K562 (cell line): ENCODE measurements around the gene CACNA2D2. TPM values are rescaled to one million over a fixed set of nuclear protein-coding genes. Genes with fewer than 3 reads are reported as not detected.

Experiments
- ATAC-seq: fragments of 200-7000 bp; cut with Tn5 transposase; 3 replicates; pipeline ENCODE4 v1.9.1; 2020; ENCODE audit warnings: moderate library complexity
- BruUV-seq: library from RNA; stranded (reverse); fragments of 400-500 nt; replicated peaks from 2 replicates; lab custom pipeline; 2021; lab: Mats Ljungman, UMichigan
- CTCF ChIA-PET: fragments of 300-600 bp; formaldehyde crosslinking; extraction: SDS; loops from one replicate; lab custom pipeline; 2021; ENCODE audit warnings: low intra/inter-chr PET ratio; lab: Yijun Ruan, JAX
- POLR2A ChIA-PET: fragments of 300-600, 350-650 bp; sonication (Branson Sonifier 250); formaldehyde crosslinking; extraction: SDS; loops from one replicate; lab custom pipeline; 2021; ENCODE audit warnings: antibody characterized with exemption, inconsistent platforms; lab: Yijun Ruan, JAX
- DNase-seq, 4 experiments: peaks; one replicate each; pipeline versions ENCODE4 v3.0.0 to v3.0.0-alpha.2; 2011 to 2018; ENCODE audit warnings: low spot score in 3 of 4, mixed read lengths in 3 of 4; ENCODE audit errors: extremely low read depth in 1 of 4
- FAIRE-seq: peaks from 2 replicates; lab custom pipeline; 2011; peaks lifted over from hg19 to GRCh38; lab: Jason Lieb, UNC
- H2AFZ ChIP-seq: 2 replicates; pipeline ENCODE4 v1.6.0; 2011; ENCODE audit warnings: low read depth, low read length, control low read depth, inconsistent platforms
- H3K27ac ChIP-seq: fragments of 200-600 bp; 3 replicates; pipeline ENCODE4 v1.8.0; 2011; ENCODE audit warnings: low read depth, mild to moderate bottlenecking, control low read depth, inconsistent platforms, low read length, moderate library complexity, mixed read lengths; ENCODE audit errors: extremely low read depth
- H3K27me3 ChIP-seq, 2 experiments: fragments of 300-600 bp in 1 of 2; 2 replicates in 1 of 2; 3 replicates in 1 of 2; pipeline versions ENCODE4 v1.6.0 to v1.8.0; 2011; ENCODE audit warnings: inconsistent platforms in 2 of 2, low read length in 2 of 2, mild to moderate bottlenecking in 1 of 2, mixed read lengths in 1 of 2, moderate library complexity in 1 of 2; ENCODE audit not compliant: control insufficient read depth in 2 of 2, insufficient read depth in 2 of 2
- H3K36me3 ChIP-seq: fragments of 300-600 bp; 3 replicates; pipeline ENCODE4 v1.8.0; 2011; ENCODE audit warnings: mild to moderate bottlenecking, low read length, inconsistent platforms; ENCODE audit not compliant: control insufficient read depth, insufficient read depth
- H3K4me1 ChIP-seq, 2 experiments: fragments of 200-600 bp in 1 of 2; replicated peaks in 1 of 2; 2 replicates in 1 of 2; 3 replicates in 1 of 2; pipeline versions ENCODE4 v1.5.1 to v1.8.0; 2011; ENCODE audit warnings: inconsistent platforms in 2 of 2, low read length in 2 of 2, mild to moderate bottlenecking in 1 of 2, mixed read lengths in 1 of 2, moderate library complexity in 1 of 2; ENCODE audit not compliant: control insufficient read depth in 2 of 2, insufficient read depth in 2 of 2
- H3K4me2 ChIP-seq: 2 replicates; pipeline ENCODE4 v1.6.1; 2011; ENCODE audit warnings: low read length, control low read depth, inconsistent platforms, mixed read lengths; ENCODE audit not compliant: insufficient read depth
- H3K4me3 ChIP-seq: fragments of 200-600 bp; sonication (generic), shearing (Covaris generic); 2 replicates; pipeline ENCODE4 v1.5.1; 2016; ENCODE audit warnings: control low read depth, inconsistent platforms
- H3K79me2 ChIP-seq: fragments of 200-600 bp; 3 replicates; pipeline ENCODE4 v1.8.0; 2011; ENCODE audit warnings: low read length, inconsistent platforms; ENCODE audit not compliant: control insufficient read depth, insufficient read depth
- H3K9ac ChIP-seq, 2 experiments: 2 replicates each; pipeline versions ENCODE4 v1.6.0 to v1.6.1; 2011; ENCODE audit warnings: low read depth in 2 of 2, low read length in 2 of 2, control low read depth in 1 of 2, inconsistent platforms in 1 of 2, mild to moderate bottlenecking in 1 of 2, mixed read lengths in 1 of 2; ENCODE audit not compliant: insufficient read depth in 1 of 2
- H3K9me1 ChIP-seq: one replicate; pipeline ENCODE4 v1.6.0; 2011; ENCODE audit warnings: inconsistent platforms, mild to moderate bottlenecking, low read length, moderate library complexity; ENCODE audit not compliant: control insufficient read depth, insufficient read depth
- H3K9me3 ChIP-seq: replicated peaks from 2 replicates; pipeline ENCODE4 v1.5.1; 2011; ENCODE audit warnings: low read depth, low read length, inconsistent platforms; ENCODE audit not compliant: control insufficient read depth, insufficient read depth
- H4K20me1 ChIP-seq: replicated peaks from 2 replicates; pipeline ENCODE4 v1.6.1; 2011; ENCODE audit warnings: low read length, inconsistent platforms, mixed read lengths; ENCODE audit not compliant: control insufficient read depth, insufficient read depth
- DIDO1 ChIP-seq: fragments of 450-650 bp; IDR thresholded peaks from 2 replicates; pipeline ENCODE4 v1.6.1; 2016; ENCODE audit warnings: low read depth, missing biosample characterization, missing genetic modification characterization
- ELF2 ChIP-seq: fragments of 250-450 bp; sonication (Bioruptor Pico); IDR thresholded peaks from 2 replicates; pipeline ENCODE4 v1.5.0; 2021; ENCODE audit warnings: mild to moderate bottlenecking
- HOXB6 ChIP-seq: fragments of 250-450 bp; sonication (Bioruptor Pico); IDR thresholded peaks from 2 replicates; pipeline ENCODE4 v1.5.1; 2022; ENCODE audit warnings: mild to moderate bottlenecking, borderline replicate concordance
- IFI16 ChIP-seq: fragments of 250-450 bp; sonication (Bioruptor Pico); IDR thresholded peaks from 2 replicates; pipeline ENCODE4 v2.1.2; 2022; ENCODE audit warnings: mild to moderate bottlenecking, inconsistent platforms
- ILF3 ChIP-seq: fragments of 450-650 bp; IDR thresholded peaks from 2 replicates; pipeline ENCODE4 v1.6.1; 2018; ENCODE audit warnings: antibody characterized with exemption, mild to moderate bottlenecking, moderate library complexity, borderline replicate concordance
- LARP7 ChIP-seq: fragments of 450-650 bp; IDR thresholded peaks from 2 replicates; pipeline ENCODE4 v1.6.1; 2016
- OTX1 ChIP-seq: fragments of 450-650 bp; formaldehyde crosslinking; IDR thresholded peaks from 2 replicates; pipeline ENCODE4 v1.4.0; 2022; ENCODE audit warnings: mild to moderate bottlenecking
- PTTG1 ChIP-seq: fragments of 450-650 bp; IDR thresholded peaks from 2 replicates; pipeline ENCODE4 v1.6.1; 2016; ENCODE audit warnings: low read depth, mild to moderate bottlenecking, missing genetic modification characterization, missing compliant biosample characterization
- TAF1 ChIP-seq: IDR thresholded peaks from 2 replicates; pipeline ENCODE4 v1.6.1; 2011; ENCODE audit warnings: mild to moderate bottlenecking, low read length, moderate library complexity; ENCODE audit not compliant: insufficient read depth, control insufficient read depth, severe bottlenecking; ENCODE audit errors: extremely low read depth
- TEAD2 ChIP-seq: fragments of 450-650 bp; IDR thresholded peaks from 2 replicates; pipeline ENCODE4 v1.6.1; 2016; ENCODE audit warnings: missing genetic modification characterization, control low read depth, missing compliant biosample characterization
- ZNF316 ChIP-seq: fragments of 450-650 bp; IDR thresholded peaks from 2 replicates; pipeline ENCODE4 v1.6.1; 2016
- WGBS: fragments of 100-300 bp; shearing (Covaris generic); methylation state at CpG from one replicate; pipeline ENCODE4 v1.1.6; 2016; ENCODE audit warnings: low coverage, mixed read lengths; ENCODE audit not compliant: insufficient coverage; ENCODE audit errors: missing lambda C conversion rate; 5-methylcytosine and 5-hydroxymethylcytosine counted together
- in situ Hi-C: fragments of 300-500 bp; cut with MboI; formaldehyde crosslinking; loops from 4 replicates; pipeline ENCODE4 v1.15.0; 2018; ENCODE audit warnings: inconsistent platforms, mixed read lengths
- intact Hi-C: fragments of 100-400 bp; cut with micrococcal nuclease; formaldehyde crosslinking; loops from 2 replicates; pipeline ENCODE4 v1.14.2; 2022
- polyA plus RNA-seq, 8 experiments: library from polyadenylated mRNA; depleted of rRNA in 4 of 8; stranded (reverse) in 5 of 8; unstranded in 3 of 8; fragments of >200 nt; fragmentation: Nextera tagmentation in 2 of 8; fragmentation: Illumina TruSeq in 1 of 8; extraction: Ambion mirVana in 2 of 8; extraction: Trizol in 1 of 8; gene quantifications; 2 replicates each; pipeline versions ENCODE4 v1.2.1 to v1.2.3, GENCODE V29; 2011 to 2014; ENCODE audit warnings: inconsistent platforms in 1 of 8, missing spikeins in 1 of 8
- total RNA-seq, 7 experiments: library from RNA; depleted of rRNA in 6 of 7; stranded (reverse); fragments of >200 nt in 6 of 7; fragmentation: Illumina TruSeq in 2 of 7; extraction: Trizol in 2 of 7; gene quantifications; 2 replicates each; pipeline versions ENCODE4 v1.2.1 to v1.2.3, GENCODE V29; 2011 to 2021; ENCODE audit warnings: low replicate concordance in 1 of 7
- TF ChIP-seq, protein P1 (sequence below): fragments of 450-650 bp; IDR thresholded peaks from 2 replicates; pipeline ENCODE4 v1.6.1; 2014; ENCODE audit warnings: low read depth, mild to moderate bottlenecking, moderate library complexity, borderline replicate concordance
- TF ChIP-seq, protein P2 (sequence below): fragments of 250-450 bp; sonication (Bioruptor Pico); IDR thresholded peaks from 2 replicates; pipeline ENCODE4 v1.5.1; 2021; ENCODE audit warnings: mild to moderate bottlenecking

Gene CACNA2D2
- total and polyA plus RNA-seq, 9 of the 15 experiments (the other 6 are each of a cell fraction or from before 2014, with no cell fraction given) = 0.11 to 0.58 (median 0.36) TPM; not detected in 2

DNA sequence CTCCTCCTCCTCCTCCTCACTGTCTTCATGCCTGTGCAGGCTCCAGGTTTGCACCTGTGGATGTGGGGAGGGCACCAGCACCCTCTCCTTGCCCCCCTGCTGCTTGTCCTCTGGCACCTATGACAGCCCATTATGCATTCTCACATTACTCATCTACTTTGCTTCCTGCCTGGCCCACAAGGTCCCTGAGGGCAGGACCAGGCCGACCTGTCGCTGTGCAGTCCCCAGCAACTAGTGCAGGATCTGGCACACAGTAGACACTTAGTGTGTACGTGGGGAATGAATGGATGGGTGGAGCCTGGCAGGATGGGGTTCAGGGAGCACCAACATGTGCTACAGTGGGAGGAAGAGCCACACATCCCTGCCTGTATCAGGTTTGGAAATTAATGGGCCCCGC lies 85.8 kb downstream of the CACNA2D2 start:
- Histone ChIP-seq H2AFZ (no peak overlapping the region), H3K36me3 (no peaks in the 10 kb centered on the region), H3K9me1 (no peaks in the 10 kb centered on the region), H3K9me3 (no peaks in the 10 kb centered on the region), H3K4me1 (peaks cover 0 to 4% of the 10 kb centered on the region in 2 experiments; a peak in 4 of 5 replicates), H3K4me3 (no peak overlapping the region), H3K79me2 (no peaks in the 10 kb centered on the region), H3K27me3 (peaks cover 0 to 17% of the 10 kb centered on the region in 2 experiments; a peak in 2 of 5 replicates), H4K20me1 (no peaks in the 10 kb centered on the region), H3K4me2 (no peak overlapping the region), H3K9ac (no peak overlapping the region), H3K27ac (no peak overlapping the region)
- CTCF ChIA-PET = no interaction called here
- POLR2A ChIA-PET = no interaction called here
- FAIRE-seq (no peak), ATAC-seq (no peak), DNase-seq (no peak)
- in situ Hi-C loops = no loop called here
- no TSS peak for BruUV-seq
- TF ChIP-seq ELF2 = no peak
- TF ChIP-seq ILF3 = no peak
- TF ChIP-seq PTTG1 (tag) = no peak
- no peak for TF ChIP-seq OTX1 (CRISPR knock-in tag)
- WGBS = 0% methylated on average over 2 of the region's 4 CpGs
- intact Hi-C loops = no loop called here

DNA sequence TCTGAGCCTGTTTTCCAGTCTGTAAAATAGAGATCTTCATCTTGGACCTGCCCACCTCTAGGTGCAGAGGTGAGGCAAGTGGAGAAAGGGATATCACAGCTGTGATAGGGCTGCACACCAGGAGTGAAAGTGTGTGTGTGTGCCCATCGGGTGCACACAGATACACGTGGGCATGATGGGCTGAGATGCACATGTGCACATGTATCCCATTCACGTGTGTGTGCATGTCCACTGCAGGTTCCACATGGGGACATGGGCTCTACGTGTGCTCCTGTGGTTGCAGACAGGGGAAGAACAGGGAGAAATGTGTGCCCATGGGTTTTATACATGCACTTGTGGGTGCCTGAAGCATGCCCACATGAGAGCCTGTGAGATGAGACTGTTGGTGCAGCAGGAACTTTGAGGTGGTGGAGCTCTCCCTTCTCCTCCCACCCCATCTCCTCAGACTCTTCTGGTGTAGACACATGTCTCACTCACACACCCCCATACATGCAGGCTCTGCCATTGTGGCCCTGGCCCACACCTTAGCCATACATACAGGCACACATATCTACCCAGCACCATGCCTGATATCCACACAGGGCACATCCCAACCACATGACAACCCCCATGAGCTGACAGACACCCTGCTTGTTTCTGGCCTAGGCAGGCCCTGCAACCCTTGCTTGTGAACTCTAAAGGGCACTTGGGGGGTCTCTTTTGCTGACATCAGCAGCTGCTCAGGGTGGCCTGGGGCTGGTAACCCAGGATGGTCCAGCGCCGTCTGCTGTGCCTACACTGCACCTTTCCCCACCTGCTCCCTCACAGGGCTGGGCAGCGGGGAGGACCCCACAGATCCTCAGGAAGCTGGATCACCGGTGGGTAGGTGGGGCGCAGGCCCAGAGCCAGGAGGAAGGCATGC lies 86.4 kb downstream of the CACNA2D2 start:
- Histone ChIP-seq H3K79me2 (no peaks in the 10 kb centered on the region), H3K36me3 (no peaks in the 10 kb centered on the region), H3K27me3 (peaks cover 0 to 13% of the 10 kb centered on the region in 2 experiments; a peak in 2 of 5 replicates), H3K9me1 (no peaks in the 10 kb centered on the region), H4K20me1 (no peaks in the 10 kb centered on the region), H3K9me3 (no peaks in the 10 kb centered on the region), H3K4me2 (no peak overlapping the region), H3K9ac (no peak overlapping the region), H2AFZ (no peak overlapping the region), H3K4me1 (peaks cover 0 to 4% of the 10 kb centered on the region in 2 experiments; a peak in 4 of 5 replicates), H3K4me3 (no peak overlapping the region), H3K27ac (no peak overlapping the region)
- BruUV-seq = no TSS peak
- DNase-seq = no peak
- FAIRE-seq = no peak
- 13% methylated on average over 7 of the region's 9 CpGs for WGBS
- POLR2A ChIA-PET = interaction anchor here (0.6 to 0.8 kb wide), 2 partner anchors 25 to 101 kb away, joined by 3 to 6 read pairs; no protein-coding TSS in a partner anchor
- CTCF ChIA-PET = no interaction called here
- no peak for ATAC-seq
- in situ Hi-C loops = no loop called here
- intact Hi-C loops = no loop called here
- TF ChIP-seq IFI16 = no peak
- TF ChIP-seq LARP7 = no peak
- TF ChIP-seq, protein P1, sequence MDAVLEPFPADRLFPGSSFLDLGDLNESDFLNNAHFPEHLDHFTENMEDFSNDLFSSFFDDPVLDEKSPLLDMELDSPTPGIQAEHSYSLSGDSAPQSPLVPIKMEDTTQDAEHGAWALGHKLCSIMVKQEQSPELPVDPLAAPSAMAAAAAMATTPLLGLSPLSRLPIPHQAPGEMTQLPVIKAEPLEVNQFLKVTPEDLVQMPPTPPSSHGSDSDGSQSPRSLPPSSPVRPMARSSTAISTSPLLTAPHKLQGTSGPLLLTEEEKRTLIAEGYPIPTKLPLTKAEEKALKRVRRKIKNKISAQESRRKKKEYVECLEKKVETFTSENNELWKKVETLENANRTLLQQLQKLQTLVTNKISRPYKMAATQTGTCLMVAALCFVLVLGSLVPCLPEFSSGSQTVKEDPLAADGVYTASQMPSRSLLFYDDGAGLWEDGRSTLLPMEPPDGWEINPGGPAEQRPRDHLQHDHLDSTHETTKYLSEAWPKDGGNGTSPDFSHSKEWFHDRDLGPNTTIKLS = no peak
- no peak for TF ChIP-seq TAF1
- TF ChIP-seq TEAD2 (tag) = no peak
- no peak for TF ChIP-seq HOXB6
- no peak for TF ChIP-seq ZNF316
- TF ChIP-seq, protein P2, sequence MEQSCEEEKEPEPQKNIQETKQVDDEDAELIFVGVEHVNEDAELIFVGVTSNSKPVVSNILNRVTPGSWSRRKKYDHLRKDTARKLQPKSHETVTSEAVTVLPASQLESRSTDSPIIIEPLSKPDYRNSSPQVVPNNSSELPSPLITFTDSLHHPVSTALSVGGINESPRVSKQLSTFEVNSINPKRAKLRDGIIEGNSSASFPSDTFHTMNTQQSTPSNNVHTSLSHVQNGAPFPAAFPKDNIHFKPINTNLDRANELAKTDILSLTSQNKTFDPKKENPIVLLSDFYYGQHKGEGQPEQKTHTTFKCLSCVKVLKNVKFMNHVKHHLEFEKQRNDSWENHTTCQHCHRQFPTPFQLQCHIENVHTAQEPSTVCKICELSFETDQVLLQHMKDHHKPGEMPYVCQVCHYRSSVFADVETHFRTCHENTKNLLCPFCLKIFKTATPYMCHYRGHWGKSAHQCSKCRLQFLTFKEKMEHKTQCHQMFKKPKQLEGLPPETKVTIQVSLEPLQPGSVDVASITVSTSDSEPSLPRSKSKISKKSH (CRISPR knock-in tag) = no peak
- TF ChIP-seq DIDO1 (tag) = no peak
